ENCODE measurements around the gene SNIP1.
"Not testable (repeated sequence)": the region's sequence is repeated elsewhere in the genome, so short reads cannot be mapped to it uniquely, and the experiment has no call there.

Gene SNIP1, protein sequence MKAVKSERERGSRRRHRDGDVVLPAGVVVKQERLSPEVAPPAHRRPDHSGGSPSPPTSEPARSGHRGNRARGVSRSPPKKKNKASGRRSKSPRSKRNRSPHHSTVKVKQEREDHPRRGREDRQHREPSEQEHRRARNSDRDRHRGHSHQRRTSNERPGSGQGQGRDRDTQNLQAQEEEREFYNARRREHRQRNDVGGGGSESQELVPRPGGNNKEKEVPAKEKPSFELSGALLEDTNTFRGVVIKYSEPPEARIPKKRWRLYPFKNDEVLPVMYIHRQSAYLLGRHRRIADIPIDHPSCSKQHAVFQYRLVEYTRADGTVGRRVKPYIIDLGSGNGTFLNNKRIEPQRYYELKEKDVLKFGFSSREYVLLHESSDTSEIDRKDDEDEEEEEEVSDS

DNA sequence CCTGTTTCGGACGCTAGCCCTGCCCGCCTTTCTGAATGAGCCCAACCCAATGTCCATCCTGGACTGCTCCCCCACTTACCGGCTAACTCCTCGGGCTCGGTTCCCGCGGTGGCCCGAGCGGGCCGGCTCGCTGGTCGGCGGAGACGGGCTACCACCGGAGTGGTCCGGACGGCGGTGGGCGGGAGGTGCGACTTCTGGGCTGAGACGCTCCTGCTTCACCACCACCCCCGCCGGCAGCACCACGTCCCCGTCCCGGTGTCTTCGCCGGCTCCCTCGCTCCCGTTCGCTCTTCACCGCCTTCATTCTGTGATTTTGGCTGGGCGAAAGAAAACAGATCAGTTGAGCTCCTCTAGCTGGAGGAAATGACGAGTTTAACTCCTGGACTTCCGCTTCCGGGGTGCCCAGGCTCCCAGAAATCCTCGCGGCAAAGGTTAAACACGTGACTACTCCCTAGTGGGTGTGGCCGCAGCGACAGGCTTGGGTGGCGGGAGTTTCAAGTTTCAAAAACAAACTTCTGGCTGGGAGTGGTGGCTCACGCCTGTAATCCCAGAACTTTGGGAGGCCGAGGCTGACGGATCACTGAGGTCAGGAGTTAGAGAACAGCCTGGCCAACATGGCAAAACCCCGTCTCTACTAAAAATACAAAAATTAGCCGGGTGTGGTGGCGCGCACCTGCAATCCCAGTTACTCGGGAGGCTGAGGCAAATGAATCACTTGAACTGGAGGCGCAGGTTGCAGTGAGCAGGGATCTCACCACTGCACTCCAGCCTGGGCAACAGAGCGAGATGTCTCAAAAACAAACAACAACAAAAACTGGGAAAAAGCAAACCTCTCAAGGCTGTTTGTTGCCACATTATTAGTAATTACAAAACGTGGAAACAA lies at the start of gene SNIP1:
TSS of gene SNIP1 (minus strand) at position 367 of the 882 bp plus-strand sequence. CDS start at position 303, 64 bp downstream.
- no peak for FAIRE-seq

DNA sequence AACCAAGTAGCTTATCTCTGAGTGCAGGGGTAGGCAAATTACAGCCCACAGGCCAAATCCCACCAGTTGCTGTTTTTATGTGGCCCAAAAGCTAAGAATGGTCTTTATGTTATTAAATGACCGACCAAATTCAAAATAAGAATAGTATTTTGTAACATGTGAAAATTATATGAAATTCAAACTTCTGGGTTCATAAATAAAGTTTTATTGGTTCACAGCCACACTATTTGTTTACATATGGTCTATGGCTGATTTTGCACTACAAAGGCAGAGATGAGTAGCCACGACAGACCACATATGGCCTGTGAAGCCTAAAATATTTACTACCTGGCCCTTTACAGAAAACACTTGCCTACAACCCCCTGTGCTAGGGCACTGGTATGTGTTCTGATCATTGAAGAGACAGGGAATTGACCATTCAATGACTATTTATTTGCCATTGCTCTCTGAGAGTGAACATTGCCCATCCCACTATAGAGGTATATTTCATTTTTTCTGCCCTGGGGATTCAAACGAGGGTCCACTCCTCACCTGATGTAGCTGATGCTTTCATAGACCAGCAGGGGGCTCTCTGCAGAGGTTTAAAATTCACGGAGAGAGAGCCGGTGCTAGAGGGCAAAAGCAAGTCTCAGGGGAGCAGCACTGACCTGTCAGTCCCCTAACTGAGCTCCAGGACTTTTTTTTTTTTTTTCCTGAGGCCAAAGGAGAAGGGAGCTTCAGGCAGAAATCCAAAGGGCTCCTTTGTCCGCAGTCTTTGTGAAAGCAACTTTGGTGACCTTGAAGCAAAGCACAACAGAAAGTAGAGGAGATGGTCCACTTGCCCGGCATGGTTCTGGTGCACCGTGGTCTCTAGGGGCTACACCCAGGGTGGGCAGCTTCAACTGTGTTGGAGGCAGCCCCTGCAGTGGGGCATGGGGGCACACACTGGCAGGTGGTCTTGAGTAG lies 48.9 kb upstream of the SNIP1 start:
- FAIRE-seq = no peak

DNA sequence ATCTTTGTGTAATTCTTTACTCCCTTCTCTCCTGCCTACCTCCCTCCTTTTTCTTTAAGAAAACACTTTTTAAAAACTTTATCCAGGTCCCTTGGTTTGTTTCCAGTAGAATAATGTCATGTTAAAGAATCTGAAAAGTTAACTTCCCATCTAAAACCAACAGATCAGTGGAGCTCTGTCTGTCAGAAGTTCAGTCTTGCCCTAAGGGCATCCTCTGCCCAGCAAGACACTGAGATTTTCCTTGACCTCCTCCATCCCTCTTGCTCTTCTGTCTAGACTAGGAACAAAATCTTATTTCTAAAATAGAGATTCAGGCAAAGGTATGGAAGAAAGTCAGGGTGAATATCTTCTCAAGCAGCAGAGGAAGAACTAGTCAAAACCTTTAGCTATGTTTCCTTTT lies 47.3 kb upstream of the SNIP1 start:
- FAIRE-seq = no peak

DNA sequence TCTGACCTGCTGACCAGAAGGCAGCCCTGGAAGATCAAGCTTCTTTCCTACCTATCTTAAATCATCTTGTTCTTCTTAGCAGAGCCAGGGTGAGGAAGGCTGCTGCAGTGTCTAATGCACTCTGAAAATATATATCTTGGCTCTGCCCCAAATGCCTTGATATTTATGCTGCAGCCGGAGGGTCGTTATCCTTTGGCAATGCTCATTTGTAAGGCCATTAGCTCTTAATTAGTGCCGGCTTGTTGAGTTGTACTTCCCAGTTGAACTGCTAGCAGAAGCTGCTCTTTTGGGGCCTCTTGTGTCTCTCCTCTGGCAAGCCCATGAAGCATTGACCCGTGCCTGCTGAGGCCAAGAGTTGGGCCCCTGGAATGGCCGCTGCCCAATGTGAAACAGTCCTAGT lies 45.8 kb upstream of the SNIP1 start:
- no peak for FAIRE-seq

DNA sequence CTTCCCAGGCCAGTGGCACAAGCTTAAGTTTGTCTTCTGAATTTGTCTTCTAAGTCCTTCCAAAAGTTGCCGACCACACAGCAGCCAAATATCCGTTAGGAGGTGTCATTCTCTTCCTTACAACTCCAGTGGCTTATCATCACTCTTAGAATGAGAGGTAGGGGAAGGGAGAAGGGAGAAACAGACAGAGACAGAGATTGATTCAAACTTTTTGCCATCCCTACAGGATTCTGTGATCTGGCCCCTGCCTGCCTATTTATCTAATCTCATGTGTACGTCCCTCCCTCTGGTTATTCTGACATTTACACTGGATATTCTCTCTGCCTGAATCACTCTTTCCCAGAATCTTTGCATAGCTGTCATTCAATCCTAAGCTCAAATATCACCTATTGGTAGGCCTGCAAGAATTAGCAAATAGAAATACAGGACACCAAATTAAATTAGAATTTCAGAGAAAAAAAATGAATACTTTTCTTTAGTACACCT lies 42.1 kb upstream of the SNIP1 start:
- FAIRE-seq = no peak

DNA sequence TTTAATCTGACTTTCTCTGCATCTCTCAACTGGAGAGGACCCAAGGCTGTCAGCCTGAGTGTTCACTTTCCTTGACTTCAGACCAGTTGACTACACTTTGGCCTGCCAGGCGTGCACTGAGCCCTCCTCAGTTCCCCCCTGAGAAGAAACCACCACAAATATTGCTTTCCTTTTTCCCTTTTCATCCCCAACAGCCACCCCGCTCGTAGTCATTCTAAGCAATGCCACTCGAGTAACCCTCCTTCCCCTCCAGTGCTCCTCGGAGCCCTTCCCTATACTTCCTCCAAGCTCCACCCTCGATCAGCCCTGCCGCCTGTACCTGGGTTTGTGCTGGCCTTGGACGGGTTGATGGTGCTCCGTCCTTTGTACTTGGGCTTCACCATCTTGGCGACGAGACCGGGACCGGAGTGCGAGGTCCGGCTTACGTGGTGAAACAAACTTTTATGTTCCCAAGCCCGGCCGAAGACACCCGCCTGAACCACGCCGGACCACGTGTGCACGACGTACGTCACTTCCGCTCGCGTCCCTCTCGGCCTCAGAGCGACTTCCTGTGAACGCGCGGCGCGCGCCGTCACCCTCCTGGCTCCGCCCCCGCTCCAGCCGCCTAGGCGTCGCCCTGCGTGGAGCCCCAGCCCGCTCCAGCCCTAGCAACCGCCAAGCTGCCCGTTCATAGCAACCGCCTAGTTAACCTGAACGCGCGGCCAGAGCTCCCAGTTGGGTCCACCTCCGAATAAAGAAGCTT lies 41.5 kb upstream of the SNIP1 start, which contains the start of gene GNL2:
TSS of gene GNL2 (minus strand) at position 498 of the 742 bp plus-strand sequence. CDS start at position 383, 115 bp downstream.
- no peak for FAIRE-seq

DNA sequence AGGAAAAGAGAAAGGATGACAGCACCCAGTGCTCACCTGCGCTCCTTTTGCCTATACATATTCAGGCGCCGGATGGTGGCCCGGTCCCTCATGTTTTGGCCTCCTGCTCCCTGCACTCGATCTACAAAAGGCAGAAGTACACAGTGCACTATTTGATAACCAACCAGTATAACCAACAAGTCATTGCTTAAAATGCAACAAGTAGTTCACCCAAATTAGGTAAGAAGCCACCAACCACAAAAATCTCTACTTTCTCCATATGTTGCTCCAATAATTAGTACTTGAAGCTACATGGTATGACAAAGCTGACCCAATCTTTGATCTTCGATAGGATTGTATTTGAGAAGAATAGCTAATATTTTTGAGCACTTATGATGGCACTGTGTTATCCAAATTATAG lies 39.6 kb upstream of the SNIP1 start:
- FAIRE-seq = no peak

DNA sequence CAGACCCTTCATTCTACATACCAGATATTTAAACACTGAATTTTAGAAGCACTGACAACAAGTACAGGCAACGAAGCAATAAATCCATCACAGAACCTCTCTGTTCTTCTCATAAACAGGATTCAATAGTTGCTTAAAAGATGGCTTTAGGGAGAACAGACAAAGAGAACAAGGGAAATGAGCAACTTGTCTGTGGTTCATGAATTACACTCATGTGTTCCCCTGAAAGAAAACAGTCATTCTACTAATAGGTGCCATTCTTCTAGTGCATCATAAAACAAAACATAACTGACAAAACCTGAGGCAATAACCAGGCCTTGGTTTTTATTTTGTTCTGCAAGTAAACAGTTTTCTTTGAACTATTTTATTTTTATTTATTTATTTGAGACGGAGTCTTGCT lies 34.8 kb upstream of the SNIP1 start:
- no peak for FAIRE-seq

DNA sequence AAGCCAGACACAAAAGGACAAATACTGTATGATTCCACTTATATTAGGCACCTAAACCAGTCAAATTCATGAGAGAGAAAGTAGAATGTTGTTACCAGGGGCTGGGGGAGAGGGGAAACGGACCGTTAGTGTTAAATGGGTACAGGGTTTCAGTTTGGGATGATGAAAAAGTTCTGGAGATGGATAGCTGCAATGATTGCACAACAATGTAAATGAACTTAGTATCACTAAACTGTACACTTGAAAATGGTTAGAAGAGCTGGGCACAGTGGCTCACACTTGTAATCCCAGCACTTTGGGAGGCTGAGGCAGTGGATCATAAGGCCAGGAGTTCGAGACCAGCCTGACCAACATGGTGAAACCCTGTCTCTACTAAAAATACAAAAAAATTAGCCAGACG lies 30.5 kb upstream of the SNIP1 start:
- not testable (repeated sequence) for FAIRE-seq

DNA sequence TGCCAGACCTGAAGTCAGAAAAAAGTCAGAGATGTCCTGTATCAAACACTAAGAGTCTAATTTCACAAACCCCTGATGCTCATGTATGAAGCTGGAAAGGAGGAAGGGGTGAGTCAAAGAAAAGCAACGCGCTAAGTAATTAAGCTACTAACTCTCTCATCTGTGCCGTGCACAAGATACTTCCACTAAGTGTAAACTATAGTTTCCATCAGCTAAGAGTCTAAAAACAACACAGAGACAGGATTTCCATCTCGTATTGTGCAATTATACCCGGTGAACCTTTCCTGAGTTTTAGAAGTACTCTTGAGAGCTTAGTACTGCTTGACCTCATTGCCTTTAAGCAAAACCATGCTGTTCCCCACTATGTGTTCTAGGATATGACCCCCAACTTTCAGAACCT lies 21.6 kb upstream of the SNIP1 start:
- no peak for FAIRE-seq

DNA sequence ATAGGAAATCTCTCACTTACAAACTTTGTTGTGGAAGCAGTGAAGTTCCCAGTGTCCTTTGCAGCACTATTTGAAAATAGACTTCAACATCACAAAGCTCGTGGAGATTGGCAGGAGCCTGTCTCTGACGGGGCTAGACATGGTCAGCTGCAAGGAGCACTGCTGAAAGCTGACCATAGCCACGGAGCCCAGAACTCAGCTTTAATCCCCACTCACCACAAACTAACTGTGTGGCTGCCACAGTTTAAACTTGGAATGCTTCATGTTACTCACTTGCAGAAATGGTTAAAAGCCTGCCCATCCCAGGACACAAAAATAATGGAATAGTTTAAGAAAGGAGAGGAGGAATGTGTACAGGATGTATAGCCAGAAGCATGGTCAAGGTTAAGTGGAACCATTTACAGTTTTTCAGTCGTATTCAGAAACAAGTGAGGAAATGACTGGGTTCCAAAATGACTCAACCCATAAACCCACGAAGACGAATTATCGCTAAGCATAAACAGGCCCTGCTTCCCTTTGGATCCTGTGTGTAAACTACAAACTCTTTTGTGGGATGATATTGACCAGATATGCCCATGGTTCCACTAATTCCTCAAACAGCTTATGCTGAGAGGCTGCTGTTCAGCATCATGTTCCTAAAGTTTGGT lies 20.9 kb upstream of the SNIP1 start:
- no peak for FAIRE-seq

DNA sequence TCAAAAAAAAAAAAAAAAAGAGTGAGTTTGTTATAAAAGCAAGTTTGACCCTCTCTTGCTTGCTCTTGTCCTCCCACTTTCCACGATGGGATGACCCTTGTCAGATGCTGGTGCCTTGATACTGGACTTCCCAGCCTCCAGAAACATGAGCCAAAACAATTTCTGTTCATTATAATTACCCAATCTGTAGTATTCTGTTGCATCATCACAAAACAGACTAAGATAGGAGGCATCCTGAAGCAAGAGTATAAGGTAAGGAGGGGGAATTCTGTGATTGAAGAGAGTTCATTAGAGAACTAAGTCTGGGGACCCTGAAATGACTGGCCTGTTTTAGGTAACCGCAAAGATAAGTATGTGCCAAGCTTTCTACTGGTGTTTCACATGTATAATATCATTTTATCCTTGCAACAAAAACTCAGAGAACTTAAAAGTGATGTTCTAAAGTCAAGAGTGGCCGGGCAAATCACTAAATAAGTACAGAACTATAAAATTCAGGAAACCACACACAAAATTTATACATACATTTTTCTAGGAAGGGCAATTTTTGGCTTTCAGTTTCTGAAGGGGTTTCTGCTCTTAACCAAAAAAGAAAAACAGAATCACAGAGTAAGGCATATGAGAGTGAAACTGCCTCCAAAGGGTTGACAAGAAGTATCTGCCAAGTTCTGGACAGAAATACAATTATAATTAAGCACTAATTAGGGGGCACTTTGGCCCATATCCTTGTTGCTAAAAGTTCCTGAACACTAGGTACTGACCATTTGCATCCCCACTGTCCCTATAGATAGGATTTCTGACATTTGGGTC lies 16.6 kb upstream of the SNIP1 start:
- FAIRE-seq = no peak

DNA sequence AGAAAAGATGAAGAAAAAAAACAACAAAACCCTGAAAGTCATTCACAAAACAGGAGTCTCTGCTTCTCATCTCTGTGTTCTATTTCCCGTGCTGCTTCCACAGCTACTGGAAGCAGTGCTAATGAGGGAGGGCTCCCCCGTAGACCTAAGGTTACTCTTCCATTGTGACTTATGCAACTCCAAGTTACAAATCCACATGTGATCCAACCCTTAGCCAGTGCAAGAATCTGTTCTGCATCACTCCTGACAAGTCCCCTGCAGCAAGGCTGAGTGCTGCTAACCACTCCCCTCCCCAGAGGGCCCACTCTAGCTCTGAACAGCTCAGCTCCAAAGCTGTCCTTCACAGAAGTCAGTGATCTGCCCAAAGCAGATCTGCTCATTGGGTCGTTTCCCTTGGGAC lies 12.9 kb upstream of the SNIP1 start:
- FAIRE-seq = no peak

DNA sequence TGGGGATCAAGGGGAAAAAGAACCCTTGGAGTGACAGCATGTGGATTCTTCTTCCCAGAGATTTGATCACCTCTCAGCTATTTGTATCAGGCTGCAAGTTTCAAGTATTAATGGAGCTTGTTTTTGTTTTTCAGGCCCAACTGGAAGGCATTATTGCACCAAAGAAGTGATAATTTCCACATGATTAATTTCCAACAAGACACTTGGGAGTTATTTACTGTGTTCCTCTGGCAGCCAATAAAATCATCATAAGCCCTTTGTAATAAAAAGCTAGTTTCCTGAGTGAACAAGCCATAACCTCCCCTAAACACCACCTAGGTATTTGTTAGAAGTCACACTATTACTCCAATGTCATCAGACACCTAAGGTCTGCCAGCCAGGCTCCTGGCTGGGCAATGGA lies 10.8 kb upstream of the SNIP1 start:
- no peak for FAIRE-seq

DNA sequence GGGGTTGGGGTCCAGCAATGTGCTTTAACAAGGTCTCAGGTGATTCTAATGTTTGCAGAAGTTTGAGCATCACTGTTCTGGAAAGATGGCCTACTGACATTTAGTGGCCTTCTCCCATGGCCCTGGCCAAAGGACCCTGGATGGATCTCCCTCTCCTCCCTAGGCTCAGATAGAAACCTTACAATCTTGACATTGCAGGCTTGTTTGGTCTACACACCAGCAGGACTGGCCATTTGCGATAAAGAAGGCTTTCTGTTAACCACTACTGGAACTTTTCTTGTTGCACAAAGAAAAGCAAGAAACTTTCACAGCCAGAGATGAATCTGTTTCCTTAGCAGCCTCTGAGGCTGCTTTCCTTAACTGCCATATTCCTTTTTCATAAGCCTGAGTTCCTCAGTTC lies 8.9 kb upstream of the SNIP1 start:
- FAIRE-seq = no peak

DNA sequence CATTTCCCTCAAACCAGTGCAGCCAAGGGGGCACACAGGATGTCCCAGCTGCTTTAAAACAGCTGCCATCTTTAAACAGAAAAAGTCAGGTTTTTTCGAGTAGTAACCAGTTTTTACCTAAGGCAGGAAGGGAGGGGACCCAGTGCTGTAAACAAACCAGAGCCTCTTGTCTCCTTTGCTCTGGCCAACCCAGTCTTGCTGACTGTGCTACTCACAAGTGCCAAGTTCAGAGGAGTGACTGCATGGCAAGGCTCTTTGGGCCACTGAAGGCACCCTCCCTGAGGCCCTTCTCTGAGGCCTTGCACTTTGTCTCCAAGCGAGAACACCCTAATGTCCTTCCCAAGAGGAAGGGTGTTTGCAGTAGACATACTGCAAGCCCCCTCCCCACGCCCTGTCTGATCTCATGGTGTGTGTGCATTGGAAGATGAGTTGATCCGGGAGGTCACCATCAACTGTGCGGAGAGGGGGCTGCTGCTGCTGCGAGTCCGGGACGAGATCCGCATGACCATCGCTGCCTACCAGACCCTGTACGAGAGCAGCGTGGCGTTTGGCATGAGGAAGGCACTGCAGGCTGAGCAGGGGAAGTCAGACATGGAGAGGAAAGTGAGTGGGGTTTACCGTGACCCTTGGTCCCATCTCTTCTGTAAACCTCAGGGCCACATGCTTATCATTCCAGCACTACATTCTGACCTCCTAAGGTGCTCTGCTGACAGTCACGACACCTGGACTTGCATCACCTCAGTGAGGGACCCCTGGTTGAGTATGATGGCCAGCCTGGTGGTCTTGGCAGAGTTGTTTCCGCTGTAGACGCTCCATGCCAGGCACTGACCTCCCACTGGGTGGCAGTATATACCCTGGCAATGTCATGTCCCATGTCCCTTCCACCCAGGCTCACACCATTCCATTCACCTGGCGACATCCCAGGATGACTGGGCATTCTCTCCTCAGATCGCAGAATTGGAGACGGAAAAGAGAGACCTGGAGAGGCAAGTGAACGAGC lies 7.3 kb upstream of the SNIP1 start:
- FAIRE-seq = no peak

DNA sequence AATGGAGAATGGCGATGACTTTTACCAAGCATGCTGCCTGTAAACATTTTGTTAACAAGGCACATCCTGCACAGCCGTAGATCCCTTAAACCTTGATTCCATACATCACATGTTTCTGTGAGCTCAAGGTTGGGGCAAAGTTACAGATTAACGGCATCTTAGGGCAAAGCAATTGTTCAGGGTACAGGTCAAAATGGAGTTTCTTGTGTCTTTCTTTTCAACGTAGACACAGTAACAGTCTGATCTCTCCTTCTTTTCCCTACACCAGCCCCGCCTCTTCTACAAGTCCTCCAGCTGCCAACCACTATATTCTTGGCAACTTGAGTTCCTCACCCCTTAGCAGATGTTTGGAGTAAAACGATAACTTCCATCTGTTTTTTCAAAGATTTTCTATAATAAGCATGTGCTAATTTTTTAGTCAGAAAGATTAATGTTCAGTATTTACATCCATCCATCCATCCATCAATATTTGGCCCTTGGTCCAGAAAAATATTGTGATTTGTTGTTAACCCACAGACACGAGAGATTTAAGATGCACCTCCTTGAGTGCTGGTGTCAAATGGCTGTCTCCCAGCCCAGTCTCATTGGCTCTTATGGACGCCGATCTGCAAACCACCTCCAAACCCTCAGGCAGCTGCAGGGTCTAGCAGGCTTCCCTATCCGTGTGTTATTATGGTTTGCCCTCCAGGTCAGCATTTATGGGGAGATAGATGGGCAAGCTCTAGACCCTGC lies 6.5 kb upstream of the SNIP1 start:
- FAIRE-seq = no peak

DNA sequence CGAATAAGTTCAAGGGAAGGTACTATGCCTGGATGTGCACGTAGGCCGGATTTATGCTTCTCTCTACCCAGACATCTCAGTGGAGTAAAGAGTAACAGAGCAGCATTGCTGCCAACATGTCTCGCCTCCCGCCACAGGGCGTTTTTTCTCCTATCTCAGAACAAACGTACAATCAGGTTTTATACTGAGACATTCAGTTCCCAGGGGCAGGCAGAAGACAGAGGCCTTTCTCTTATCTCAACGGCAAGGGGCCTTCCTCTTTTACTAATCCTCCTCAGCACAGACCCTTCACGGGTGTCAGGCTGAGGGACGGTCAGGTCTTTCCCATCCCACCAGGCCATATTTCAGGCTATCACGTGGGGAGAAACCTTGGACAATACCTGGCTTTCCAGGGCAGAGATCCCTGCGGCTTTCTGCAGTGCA lies 5.9 kb upstream of the SNIP1 start:
- not testable (repeated sequence) for FAIRE-seq
